K562 (cell line): ENCODE measurements around the gene CPNE1. TPM values are rescaled to one million over a fixed set of nuclear protein-coding genes. Genes with fewer than 3 reads are reported as not detected.

Source experiments
- BDP1 ChIP-seq: IDR thresholded peaks from 3 replicates; pipeline ENCODE4 v1.6.1; 2011; ENCODE audit not compliant: insufficient read length, insufficient read depth
- CBX1 ChIP-seq: sonication (generic); IDR thresholded peaks from 2 replicates; pipeline ENCODE4 v1.6.1; 2016; ENCODE audit warnings: antibody characterized with exemption, low read depth, mild to moderate bottlenecking
- CCNT2 ChIP-seq: IDR thresholded peaks from 2 replicates; pipeline ENCODE4 v1.6.1; 2011; ENCODE audit warnings: borderline replicate concordance, low read depth, mild to moderate bottlenecking, moderate library complexity, mixed read lengths, low read length; ENCODE audit not compliant: insufficient read length; ENCODE audit errors: extremely low read depth
- COPS2 ChIP-seq: fragments of 450-650 bp; conservative IDR thresholded peaks from 2 replicates; pipeline ENCODE4 v1.6.1; 2016; ENCODE audit warnings: mild to moderate bottlenecking, moderate library complexity
- CREBBP ChIP-seq: IDR thresholded peaks from one replicate; pipeline ENCODE4 v1.6.1; 2012; ENCODE audit warnings: low read depth, mild to moderate bottlenecking, control low read depth, inconsistent platforms, low read length
- EZH2 ChIP-seq: IDR thresholded peaks from 2 replicates; pipeline ENCODE4 v1.6.1; 2012; ENCODE audit warnings: low read depth, mild to moderate bottlenecking, inconsistent platforms, low read length, borderline replicate concordance
- FOXA3 ChIP-seq, 2 experiments: fragments of 450-650 bp in 1 of 2; sonication (generic) in 1 of 2; formaldehyde crosslinking; IDR thresholded peaks in 1 of 2; conservative IDR thresholded peaks in 1 of 2; 2 replicates each; pipeline versions ENCODE4 v1.4.0 to v1.8.0; 2020 to 2022; ENCODE audit warnings: mild to moderate bottlenecking in 2 of 2, missing genetic modification reagents in 1 of 2
- KAT8 ChIP-seq: fragments of 450-650 bp; IDR thresholded peaks from 2 replicates; pipeline ENCODE4 v1.6.1; 2016; ENCODE audit warnings: low read depth, mild to moderate bottlenecking
- NBN ChIP-seq: fragments of 450-650 bp; IDR thresholded peaks from 2 replicates; pipeline ENCODE4 v1.6.1; 2016; ENCODE audit warnings: low read depth, mild to moderate bottlenecking
- NCOA1 ChIP-seq: fragments of 450-650 bp; IDR thresholded peaks from 2 replicates; pipeline ENCODE4 v1.6.1; 2016; ENCODE audit warnings: low read depth
- ZC3H4 ChIP-seq: sonication (generic); formaldehyde crosslinking; IDR thresholded peaks from 2 replicates; pipeline ENCODE4 v1.9.0; 2021; ENCODE audit warnings: missing genetic modification reagents, borderline replicate concordance
- ZC3H8 ChIP-seq: fragments of 450-650 bp; IDR thresholded peaks from 2 replicates; pipeline ENCODE4 v1.6.1; 2017
- ZNF324 ChIP-seq: fragments of 250-450 bp; sonication (Bioruptor Pico); IDR thresholded peaks from 2 replicates; pipeline ENCODE4 v1.4.0; 2020; ENCODE audit warnings: mild to moderate bottlenecking
- ZNF584 ChIP-seq: fragments of 200-800 bp; sonication (Bioruptor generic); IDR thresholded peaks from 2 replicates; pipeline ENCODE4 v1.6.1; 2016; ENCODE audit warnings: low read depth, mild to moderate bottlenecking, missing genetic modification characterization, missing compliant biosample characterization
- ZNF79 ChIP-seq: fragments of 250-450 bp; sonication (Bioruptor Pico); IDR thresholded peaks from 2 replicates; pipeline ENCODE4 v1.4.0; 2020; ENCODE audit warnings: low read depth, mild to moderate bottlenecking, moderate library complexity
- polyA plus RNA-seq, 8 experiments: library from polyadenylated mRNA; depleted of rRNA in 4 of 8; stranded (reverse) in 5 of 8; unstranded in 3 of 8; fragments of >200 nt; fragmentation: Nextera tagmentation in 2 of 8; fragmentation: Illumina TruSeq in 1 of 8; extraction: Ambion mirVana in 2 of 8; extraction: Trizol in 1 of 8; gene quantifications; 2 replicates each; pipeline versions ENCODE4 v1.2.1 to v1.2.3, GENCODE V29; 2011 to 2014; ENCODE audit warnings: inconsistent platforms in 1 of 8, missing spikeins in 1 of 8
- total RNA-seq, 7 experiments: library from RNA; depleted of rRNA in 6 of 7; stranded (reverse); fragments of >200 nt in 6 of 7; fragmentation: Illumina TruSeq in 2 of 7; extraction: Trizol in 2 of 7; gene quantifications; 2 replicates each; pipeline versions ENCODE4 v1.2.1 to v1.2.3, GENCODE V29; 2011 to 2021; ENCODE audit warnings: low replicate concordance in 1 of 7
- TF ChIP-seq, protein P1 (sequence below): fragments of 250-450 bp; sonication (Bioruptor Pico); IDR thresholded peaks from 2 replicates; pipeline ENCODE4 v1.4.0; 2020; ENCODE audit warnings: mild to moderate bottlenecking, moderate library complexity, borderline replicate concordance
- TF ChIP-seq, protein P2 (sequence below): fragments of 250-450 bp; sonication (Bioruptor Pico); IDR thresholded peaks from 2 replicates; pipeline ENCODE4 v1.8.0; 2022; ENCODE audit warnings: moderate library complexity, mild to moderate bottlenecking, inconsistent platforms
- TF ChIP-seq, protein P3 (sequence below): fragments of 450-650 bp; IDR thresholded peaks from 2 replicates; pipeline ENCODE4 v1.6.1; 2018; ENCODE audit warnings: mild to moderate bottlenecking, low read depth; ENCODE audit not compliant: partially characterized antibody
- TF ChIP-seq, protein P4 (sequence below), 2 experiments: IDR thresholded peaks; 2 replicates each; pipeline ENCODE4 v1.6.1; 2012; ENCODE audit warnings: improper control_type of control experiment in 2 of 2, low read depth in 2 of 2, low read length in 2 of 2, borderline replicate concordance in 1 of 2

The CPNE1 gene
- total and polyA plus RNA-seq, 9 of the 15 experiments (the other 6 are each of a cell fraction or from before 2014, with no cell fraction given) = 42.1 to 102 (median 56.0) TPM

DNA sequence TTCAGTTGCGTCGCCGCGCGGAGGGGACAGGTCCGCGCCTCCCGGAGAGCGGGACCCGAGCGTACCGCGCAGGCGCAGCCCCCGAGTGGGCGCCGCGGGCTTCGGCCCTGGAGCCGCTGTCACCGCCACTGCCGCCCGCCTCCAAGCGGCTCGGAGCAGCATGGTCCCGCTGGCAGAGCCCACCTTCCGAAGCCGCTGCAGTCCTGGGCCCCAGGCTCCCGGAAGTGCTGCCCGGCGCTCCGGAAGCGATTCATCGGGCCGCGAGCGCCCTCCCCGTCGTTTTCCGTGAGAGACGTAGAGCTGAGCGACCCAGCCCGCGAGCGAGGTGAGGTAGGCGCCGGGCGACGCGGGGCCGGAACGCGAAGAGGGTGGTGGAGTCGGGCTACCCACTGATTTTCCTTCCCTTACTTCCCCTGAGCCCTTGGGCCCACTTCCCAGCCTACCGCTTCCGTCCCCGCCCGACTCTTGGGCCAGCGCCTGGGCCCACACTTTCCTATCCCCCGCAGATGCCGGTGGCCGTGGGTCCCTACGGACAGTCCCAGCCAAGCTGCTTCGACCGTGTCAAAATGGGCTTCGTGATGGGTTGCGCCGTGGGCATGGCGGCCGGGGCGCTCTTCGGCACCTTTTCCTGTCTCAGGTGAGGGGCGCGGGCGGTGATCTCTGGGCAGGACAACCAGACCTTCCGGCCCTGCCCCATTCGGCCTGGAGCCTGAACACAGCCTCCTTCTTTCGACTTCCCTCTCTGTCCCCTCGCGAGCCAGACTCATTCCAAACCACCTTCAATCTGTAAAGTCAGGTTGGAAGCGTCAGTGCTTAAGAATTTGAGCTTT, 34.6 kb upstream of the CPNE1 start, which contains the start of the genes NFS1 and ROMO1 (continued):
- TF ChIP-seq, protein P1, sequence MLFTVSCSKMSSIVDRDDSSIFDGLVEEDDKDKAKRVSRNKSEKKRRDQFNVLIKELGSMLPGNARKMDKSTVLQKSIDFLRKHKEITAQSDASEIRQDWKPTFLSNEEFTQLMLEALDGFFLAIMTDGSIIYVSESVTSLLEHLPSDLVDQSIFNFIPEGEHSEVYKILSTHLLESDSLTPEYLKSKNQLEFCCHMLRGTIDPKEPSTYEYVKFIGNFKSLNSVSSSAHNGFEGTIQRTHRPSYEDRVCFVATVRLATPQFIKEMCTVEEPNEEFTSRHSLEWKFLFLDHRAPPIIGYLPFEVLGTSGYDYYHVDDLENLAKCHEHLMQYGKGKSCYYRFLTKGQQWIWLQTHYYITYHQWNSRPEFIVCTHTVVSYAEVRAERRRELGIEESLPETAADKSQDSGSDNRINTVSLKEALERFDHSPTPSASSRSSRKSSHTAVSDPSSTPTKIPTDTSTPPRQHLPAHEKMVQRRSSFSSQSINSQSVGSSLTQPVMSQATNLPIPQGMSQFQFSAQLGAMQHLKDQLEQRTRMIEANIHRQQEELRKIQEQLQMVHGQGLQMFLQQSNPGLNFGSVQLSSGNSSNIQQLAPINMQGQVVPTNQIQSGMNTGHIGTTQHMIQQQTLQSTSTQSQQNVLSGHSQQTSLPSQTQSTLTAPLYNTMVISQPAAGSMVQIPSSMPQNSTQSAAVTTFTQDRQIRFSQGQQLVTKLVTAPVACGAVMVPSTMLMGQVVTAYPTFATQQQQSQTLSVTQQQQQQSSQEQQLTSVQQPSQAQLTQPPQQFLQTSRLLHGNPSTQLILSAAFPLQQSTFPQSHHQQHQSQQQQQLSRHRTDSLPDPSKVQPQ (CRISPR knock-in tag) = no peak
- TF ChIP-seq ZC3H8 = no peak
- TF ChIP-seq, protein P2, sequence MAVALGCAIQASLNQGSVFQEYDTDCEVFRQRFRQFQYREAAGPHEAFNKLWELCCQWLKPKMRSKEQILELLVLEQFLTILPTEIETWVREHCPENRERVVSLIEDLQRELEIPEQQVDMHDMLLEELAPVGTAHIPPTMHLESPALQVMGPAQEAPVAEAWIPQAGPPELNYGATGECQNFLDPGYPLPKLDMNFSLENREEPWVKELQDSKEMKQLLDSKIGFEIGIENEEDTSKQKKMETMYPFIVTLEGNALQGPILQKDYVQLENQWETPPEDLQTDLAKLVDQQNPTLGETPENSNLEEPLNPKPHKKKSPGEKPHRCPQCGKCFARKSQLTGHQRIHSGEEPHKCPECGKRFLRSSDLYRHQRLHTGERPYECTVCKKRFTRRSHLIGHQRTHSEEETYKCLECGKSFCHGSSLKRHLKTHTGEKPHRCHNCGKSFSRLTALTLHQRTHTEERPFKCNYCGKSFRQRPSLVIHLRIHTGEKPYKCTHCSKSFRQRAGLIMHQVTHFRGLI (CRISPR knock-in tag) = no peak
- TF ChIP-seq ZNF324 (CRISPR knock-in tag) = no peak
- TF ChIP-seq BDP1 = no peak
- 0 out of 2 replicates have a peak, but pooled peaks have one; percentile 19 for TF ChIP-seq NBN
- TF ChIP-seq, protein P3, sequence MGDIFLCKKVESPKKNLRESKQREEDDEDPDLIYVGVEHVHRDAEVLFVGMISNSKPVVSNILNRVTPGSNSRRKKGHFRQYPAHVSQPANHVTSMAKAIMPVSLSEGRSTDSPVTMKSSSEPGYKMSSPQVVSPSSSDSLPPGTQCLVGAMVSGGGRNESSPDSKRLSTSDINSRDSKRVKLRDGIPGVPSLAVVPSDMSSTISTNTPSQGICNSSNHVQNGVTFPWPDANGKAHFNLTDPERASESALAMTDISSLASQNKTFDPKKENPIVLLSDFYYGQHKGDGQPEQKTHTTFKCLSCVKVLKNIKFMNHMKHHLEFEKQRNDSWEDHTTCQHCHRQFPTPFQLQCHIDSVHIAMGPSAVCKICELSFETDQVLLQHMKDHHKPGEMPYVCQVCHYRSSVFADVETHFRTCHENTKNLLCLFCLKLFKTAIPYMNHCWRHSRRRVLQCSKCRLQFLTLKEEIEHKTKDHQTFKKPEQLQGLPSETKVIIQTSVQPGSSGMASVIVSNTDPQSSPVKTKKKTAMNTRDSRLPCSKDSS = no peak
- TF ChIP-seq KAT8 = no peak
- TF ChIP-seq, protein P4, sequence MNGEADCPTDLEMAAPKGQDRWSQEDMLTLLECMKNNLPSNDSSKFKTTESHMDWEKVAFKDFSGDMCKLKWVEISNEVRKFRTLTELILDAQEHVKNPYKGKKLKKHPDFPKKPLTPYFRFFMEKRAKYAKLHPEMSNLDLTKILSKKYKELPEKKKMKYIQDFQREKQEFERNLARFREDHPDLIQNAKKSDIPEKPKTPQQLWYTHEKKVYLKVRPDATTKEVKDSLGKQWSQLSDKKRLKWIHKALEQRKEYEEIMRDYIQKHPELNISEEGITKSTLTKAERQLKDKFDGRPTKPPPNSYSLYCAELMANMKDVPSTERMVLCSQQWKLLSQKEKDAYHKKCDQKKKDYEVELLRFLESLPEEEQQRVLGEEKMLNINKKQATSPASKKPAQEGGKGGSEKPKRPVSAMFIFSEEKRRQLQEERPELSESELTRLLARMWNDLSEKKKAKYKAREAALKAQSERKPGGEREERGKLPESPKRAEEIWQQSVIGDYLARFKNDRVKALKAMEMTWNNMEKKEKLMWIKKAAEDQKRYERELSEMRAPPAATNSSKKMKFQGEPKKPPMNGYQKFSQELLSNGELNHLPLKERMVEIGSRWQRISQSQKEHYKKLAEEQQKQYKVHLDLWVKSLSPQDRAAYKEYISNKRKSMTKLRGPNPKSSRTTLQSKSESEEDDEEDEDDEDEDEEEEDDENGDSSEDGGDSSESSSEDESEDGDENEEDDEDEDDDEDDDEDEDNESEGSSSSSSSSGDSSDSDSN (IDR thresholded peaks at IDR 0.05; ENCODE audit: borderline replicate concordance in 1 of 2, low read depth in 2 of 2, low read length in 2 of 2) = peak in 1 of 2 experiments; percentile 91; a peak in 2 of 4 replicates
- TF ChIP-seq CCNT2 = peak; percentile 58
- TF ChIP-seq CREBBP = no peak
- TF ChIP-seq COPS2 = no peak
- TF ChIP-seq ZC3H4 (CRISPR knock-in tag) = 0 out of 2 replicates have a peak, but pooled peaks have one; percentile 26
- TF ChIP-seq CBX1 = no peak
- peak in 1 of 2 experiments; percentile 52; a peak in 1 of 4 replicates for TF ChIP-seq FOXA3 (CRISPR knock-in tag; conservative IDR thresholded peaks at IDR 0.05 in 1 of 2, IDR thresholded peaks at IDR 0.05 in 1 of 2)
- no peak for TF ChIP-seq ZNF79 (CRISPR knock-in tag)
- TF ChIP-seq NCOA1 = peak; percentile 46; the same call in 1 of the 2 replicates
- TF ChIP-seq EZH2 = no peak
- TF ChIP-seq ZNF584 (CRISPR knock-in tag) = no peak
